ENCODE results near the gene DCLK1.

DCLK1 gene

GRCh38 chr13:35808846-35809245, 322.3 kb downstream of the DCLK1 start:
- TF ChIP-seq CTCF (IDR thresholded peaks at IDR 0.05; ENCODE audit: insufficient read depth, missing control alignments) = no peak
- FAIRE-seq = no peak
- no peak for DNase-seq (ENCODE audit: insufficient read length, low spot score)

GRCh38 chr13:35804901-35805300, 326.3 kb downstream of the DCLK1 start:
- FAIRE-seq = no peak
- no peak for TF ChIP-seq CTCF (IDR thresholded peaks at IDR 0.05; ENCODE audit: insufficient read depth, missing control alignments)
- no peak for DNase-seq (ENCODE audit: insufficient read length, low spot score)

- no peak for TF ChIP-seq CTCF (IDR thresholded peaks at IDR 0.05; ENCODE audit: insufficient read depth, missing control alignments)
- FAIRE-seq (no peak), DNase-seq (ENCODE audit: insufficient read length, low spot score) (no peak)
Measured at GRCh38 chr13:35797991-35798390, 333.2 kb downstream of the DCLK1 start.

- DNase-seq (ENCODE audit: insufficient read length, low spot score) (no peak), FAIRE-seq (no peak)
- no peak for TF ChIP-seq CTCF (IDR thresholded peaks at IDR 0.05; ENCODE audit: insufficient read depth, missing control alignments)
Measured at GRCh38 chr13:35797244-35797643, 333.9 kb downstream of the DCLK1 start.

GRCh38 chr13:35796623-35797022, 334.6 kb downstream of the DCLK1 start:
- FAIRE-seq = no peak
- DNase-seq (ENCODE audit: insufficient read length, low spot score) = no peak
- no peak for TF ChIP-seq CTCF (IDR thresholded peaks at IDR 0.05; ENCODE audit: insufficient read depth, missing control alignments)

- TF ChIP-seq CTCF (IDR thresholded peaks at IDR 0.05; ENCODE audit: insufficient read depth, missing control alignments) = no peak
- FAIRE-seq (no peak), DNase-seq (ENCODE audit: insufficient read length, low spot score) (no peak)
Measured at GRCh38 chr13:35794734-35795389, 336.3 kb downstream of the DCLK1 start.

GRCh38 chr13:35793823-35794222, 337.4 kb downstream of the DCLK1 start:
- TF ChIP-seq CTCF (IDR thresholded peaks at IDR 0.05; ENCODE audit: insufficient read depth, missing control alignments) = no peak
- DNase-seq (ENCODE audit: insufficient read length, low spot score) = no peak
- no peak for FAIRE-seq

Data from D721Med (cell line).